ENCODE data around the gene ERG.

The ERG gene

DNA sequence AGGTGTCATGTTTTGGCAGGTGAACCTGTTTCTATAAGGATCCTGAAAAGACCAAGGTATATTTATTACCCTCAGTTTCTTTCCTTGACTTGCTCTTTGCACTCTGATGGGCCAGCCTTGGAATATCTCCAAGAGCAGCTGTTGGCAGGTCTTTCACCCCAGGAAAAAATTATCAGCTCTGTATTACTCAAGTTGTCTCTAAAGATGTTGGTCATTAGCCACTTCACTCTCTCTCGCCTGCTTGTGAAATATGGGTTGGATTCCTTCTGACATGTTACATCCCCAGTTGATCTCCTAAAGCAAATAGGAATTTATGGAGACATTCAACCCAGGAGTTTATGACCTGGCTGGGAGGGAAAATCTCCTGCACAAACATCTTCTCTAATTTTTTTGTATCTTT lies 155.5 kb downstream of the ERG start:
- TF ChIP-seq FOXP2 (optimal IDR thresholded peaks at IDR 0.05; ENCODE audit: borderline replicate concordance, extremely low read depth, extremely low read length, insufficient read depth), result no peak
- TF ChIP-seq, protein P1, sequence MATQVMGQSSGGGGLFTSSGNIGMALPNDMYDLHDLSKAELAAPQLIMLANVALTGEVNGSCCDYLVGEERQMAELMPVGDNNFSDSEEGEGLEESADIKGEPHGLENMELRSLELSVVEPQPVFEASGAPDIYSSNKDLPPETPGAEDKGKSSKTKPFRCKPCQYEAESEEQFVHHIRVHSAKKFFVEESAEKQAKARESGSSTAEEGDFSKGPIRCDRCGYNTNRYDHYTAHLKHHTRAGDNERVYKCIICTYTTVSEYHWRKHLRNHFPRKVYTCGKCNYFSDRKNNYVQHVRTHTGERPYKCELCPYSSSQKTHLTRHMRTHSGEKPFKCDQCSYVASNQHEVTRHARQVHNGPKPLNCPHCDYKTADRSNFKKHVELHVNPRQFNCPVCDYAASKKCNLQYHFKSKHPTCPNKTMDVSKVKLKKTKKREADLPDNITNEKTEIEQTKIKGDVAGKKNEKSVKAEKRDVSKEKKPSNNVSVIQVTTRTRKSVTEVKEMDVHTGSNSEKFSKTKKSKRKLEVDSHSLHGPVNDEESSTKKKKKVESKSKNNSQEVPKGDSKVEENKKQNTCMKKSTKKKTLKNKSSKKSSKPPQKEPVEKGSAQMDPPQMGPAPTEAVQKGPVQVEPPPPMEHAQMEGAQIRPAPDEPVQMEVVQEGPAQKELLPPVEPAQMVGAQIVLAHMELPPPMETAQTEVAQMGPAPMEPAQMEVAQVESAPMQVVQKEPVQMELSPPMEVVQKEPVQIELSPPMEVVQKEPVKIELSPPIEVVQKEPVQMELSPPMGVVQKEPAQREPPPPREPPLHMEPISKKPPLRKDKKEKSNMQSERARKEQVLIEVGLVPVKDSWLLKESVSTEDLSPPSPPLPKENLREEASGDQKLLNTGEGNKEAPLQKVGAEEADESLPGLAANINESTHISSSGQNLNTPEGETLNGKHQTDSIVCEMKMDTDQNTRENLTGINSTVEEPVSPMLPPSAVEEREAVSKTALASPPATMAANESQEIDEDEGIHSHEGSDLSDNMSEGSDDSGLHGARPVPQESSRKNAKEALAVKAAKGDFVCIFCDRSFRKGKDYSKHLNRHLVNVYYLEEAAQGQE (IDR thresholded peaks at IDR 0.05; ENCODE audit: insufficient read depth in 1 of 2, low read depth in 2 of 2, low read length in 2 of 2), result no peak
- no peak for TF ChIP-seq POLR2AphosphoS5 (IDR thresholded peaks at IDR 0.05; ENCODE audit: low read depth, low read length)
- TF ChIP-seq TAF1 (IDR thresholded peaks at IDR 0.05; ENCODE audit: borderline replicate concordance, insufficient read depth, low read length), result no peak
- TF ChIP-seq SIN3A (IDR thresholded peaks at IDR 0.05; ENCODE audit: borderline replicate concordance, insufficient read depth, low read length), result no peak

DNA sequence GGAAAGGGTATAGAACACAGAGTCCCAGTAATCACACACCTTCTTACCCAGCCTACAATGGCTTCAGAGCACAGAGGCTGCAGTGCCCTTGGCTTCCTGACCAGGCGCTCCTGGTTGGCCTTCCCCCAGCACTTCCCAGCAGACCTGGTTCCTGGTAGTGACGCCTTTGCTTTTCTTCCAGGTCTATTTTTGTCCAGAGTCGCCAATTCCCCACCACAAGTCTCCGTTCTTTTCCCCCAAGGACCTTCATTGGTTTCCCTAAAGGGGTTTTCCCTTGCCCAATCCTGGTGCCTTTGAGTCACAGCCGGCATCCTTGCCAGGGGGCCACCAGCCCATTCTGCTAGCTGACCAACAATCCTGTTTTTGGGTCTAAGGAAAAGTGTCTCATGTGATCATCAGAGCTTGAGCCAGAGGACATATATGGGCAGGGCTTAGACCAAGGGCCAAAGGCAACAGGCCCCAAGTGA lies 156.7 kb downstream of the ERG start:
- no peak for TF ChIP-seq POLR2AphosphoS5 (IDR thresholded peaks at IDR 0.05; ENCODE audit: low read depth, low read length)
- no peak for TF ChIP-seq SIN3A (IDR thresholded peaks at IDR 0.05; ENCODE audit: borderline replicate concordance, insufficient read depth, low read length)
- TF ChIP-seq FOXP2 (optimal IDR thresholded peaks at IDR 0.05; ENCODE audit: borderline replicate concordance, extremely low read depth, extremely low read length, insufficient read depth), result no peak
- no peak for TF ChIP-seq TAF1 (IDR thresholded peaks at IDR 0.05; ENCODE audit: borderline replicate concordance, insufficient read depth, low read length)
- TF ChIP-seq, protein P1 (IDR thresholded peaks at IDR 0.05; ENCODE audit: insufficient read depth in 1 of 2, low read depth in 2 of 2, low read length in 2 of 2), result no peak

DNA sequence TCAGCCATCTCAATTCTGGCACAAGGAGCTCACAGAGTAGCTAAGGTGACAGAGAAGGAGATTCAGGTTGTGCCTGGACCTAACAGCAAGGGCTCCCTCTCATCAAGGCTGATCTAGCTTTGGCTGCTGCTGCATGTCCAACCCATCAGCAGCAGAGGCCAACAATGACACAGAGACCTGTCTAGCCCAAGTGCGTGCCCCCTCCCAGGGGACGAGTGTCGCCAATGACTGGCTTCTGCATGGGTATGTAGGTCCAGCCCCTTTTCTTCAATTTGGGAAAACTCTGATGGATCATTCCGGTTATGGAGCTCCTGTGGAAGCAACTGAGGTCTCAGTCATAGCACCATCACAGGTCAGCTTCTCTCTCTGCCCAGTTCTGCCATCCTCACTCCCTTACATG lies 158.1 kb downstream of the ERG start:
- TF ChIP-seq, protein P1 (IDR thresholded peaks at IDR 0.05; ENCODE audit: insufficient read depth in 1 of 2, low read depth in 2 of 2, low read length in 2 of 2), result no peak
- TF ChIP-seq FOXP2 (optimal IDR thresholded peaks at IDR 0.05; ENCODE audit: borderline replicate concordance, extremely low read depth, extremely low read length, insufficient read depth) (no peak), POLR2AphosphoS5 (IDR thresholded peaks at IDR 0.05; ENCODE audit: low read depth, low read length) (no peak), SIN3A (IDR thresholded peaks at IDR 0.05; ENCODE audit: borderline replicate concordance, insufficient read depth, low read length) (no peak), TAF1 (IDR thresholded peaks at IDR 0.05; ENCODE audit: borderline replicate concordance, insufficient read depth, low read length) (no peak)

DNA sequence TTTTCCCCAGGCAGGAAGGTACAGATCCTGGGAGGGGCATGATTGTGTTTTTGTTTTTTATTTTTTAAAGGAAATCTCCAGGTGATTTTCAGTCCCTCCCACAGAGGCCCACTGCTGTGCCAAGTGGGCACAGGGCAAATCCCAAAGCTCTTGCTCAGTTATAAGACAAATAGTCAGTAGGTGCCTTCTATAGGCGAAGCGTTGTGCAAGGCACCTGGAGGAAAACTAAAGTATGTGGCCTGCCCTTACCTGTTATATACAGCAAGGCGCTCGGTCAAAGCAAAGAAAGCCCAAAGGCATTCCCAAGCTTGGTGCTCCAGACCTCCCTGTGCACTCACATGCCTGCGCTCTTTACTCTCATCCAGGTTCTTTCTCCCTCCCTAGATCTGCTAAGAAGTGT lies 160.5 kb downstream of the ERG start:
- TF ChIP-seq, protein P1 (IDR thresholded peaks at IDR 0.05; ENCODE audit: insufficient read depth in 1 of 2, low read depth in 2 of 2, low read length in 2 of 2), result no peak
- no peak for TF ChIP-seq SIN3A (IDR thresholded peaks at IDR 0.05; ENCODE audit: borderline replicate concordance, insufficient read depth, low read length)
- no peak for TF ChIP-seq TAF1 (IDR thresholded peaks at IDR 0.05; ENCODE audit: borderline replicate concordance, insufficient read depth, low read length)
- TF ChIP-seq POLR2AphosphoS5 (IDR thresholded peaks at IDR 0.05; ENCODE audit: low read depth, low read length), result no peak
- no peak for TF ChIP-seq FOXP2 (optimal IDR thresholded peaks at IDR 0.05; ENCODE audit: borderline replicate concordance, extremely low read depth, extremely low read length, insufficient read depth)

DNA sequence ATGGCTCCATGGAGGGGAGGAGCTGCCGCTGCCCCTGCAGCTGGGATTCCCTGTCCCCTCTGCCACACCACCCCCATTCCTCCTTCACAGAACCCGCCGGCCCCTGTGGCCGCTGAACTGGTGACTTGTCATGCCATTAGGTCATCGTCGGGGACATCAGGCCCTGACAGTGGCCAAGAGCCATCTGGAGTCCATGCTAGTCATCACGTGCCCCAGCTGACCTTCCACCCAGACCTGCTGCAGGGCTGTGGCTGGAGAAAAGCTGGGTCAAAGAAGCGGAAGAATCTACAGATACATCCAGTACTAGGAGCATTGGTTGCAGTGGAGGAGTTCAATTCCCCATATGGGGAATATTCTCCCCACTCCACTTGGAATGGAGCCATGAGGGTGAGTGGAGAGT lies 163.4 kb downstream of the ERG start:
- TF ChIP-seq TAF1 (IDR thresholded peaks at IDR 0.05; ENCODE audit: borderline replicate concordance, insufficient read depth, low read length) (no peak), FOXP2 (optimal IDR thresholded peaks at IDR 0.05; ENCODE audit: borderline replicate concordance, extremely low read depth, extremely low read length, insufficient read depth) (no peak), POLR2AphosphoS5 (IDR thresholded peaks at IDR 0.05; ENCODE audit: low read depth, low read length) (no peak), SIN3A (IDR thresholded peaks at IDR 0.05; ENCODE audit: borderline replicate concordance, insufficient read depth, low read length) (no peak)
- TF ChIP-seq, protein P1 (IDR thresholded peaks at IDR 0.05; ENCODE audit: insufficient read depth in 1 of 2, low read depth in 2 of 2, low read length in 2 of 2), result no peak
